Adrenal gland (tissue), 5 donors: ENCODE data around the gene NXPH1.

Experiments used
- POLR2A ChIP-seq, 2 donors: fragments of 450-650 bp; IDR thresholded peaks; one replicate each; pipeline ENCODE4 v1.6.1; 2017; ENCODE audit warnings: antibody characterized with exemption in 2 of 2, mild to moderate bottlenecking in 2 of 2, moderate library complexity in 1 of 2
- TF ChIP-seq, protein P1 (sequence below), 6 experiments: fragments of 450-650 bp in 4 of 6; fragments of 200-600 bp in 2 of 6; sonication (generic) in 1 of 6; IDR thresholded peaks; 1 replicate in 5 of 6; 2 replicates in 1 of 6; pipeline versions ENCODE4 v1.5.1 to v1.8.0; 2016 to 2021; ENCODE audit warnings: antibody characterized with exemption in 6 of 6, mild to moderate bottlenecking in 2 of 6, moderate library complexity in 1 of 6
- donor health status: DM: no; HTN: no; CAD: no.

GRCh38 chr7:8413600-8413999 is 19.8 kb upstream of the NXPH1 start:
- TF ChIP-seq, protein P1, sequence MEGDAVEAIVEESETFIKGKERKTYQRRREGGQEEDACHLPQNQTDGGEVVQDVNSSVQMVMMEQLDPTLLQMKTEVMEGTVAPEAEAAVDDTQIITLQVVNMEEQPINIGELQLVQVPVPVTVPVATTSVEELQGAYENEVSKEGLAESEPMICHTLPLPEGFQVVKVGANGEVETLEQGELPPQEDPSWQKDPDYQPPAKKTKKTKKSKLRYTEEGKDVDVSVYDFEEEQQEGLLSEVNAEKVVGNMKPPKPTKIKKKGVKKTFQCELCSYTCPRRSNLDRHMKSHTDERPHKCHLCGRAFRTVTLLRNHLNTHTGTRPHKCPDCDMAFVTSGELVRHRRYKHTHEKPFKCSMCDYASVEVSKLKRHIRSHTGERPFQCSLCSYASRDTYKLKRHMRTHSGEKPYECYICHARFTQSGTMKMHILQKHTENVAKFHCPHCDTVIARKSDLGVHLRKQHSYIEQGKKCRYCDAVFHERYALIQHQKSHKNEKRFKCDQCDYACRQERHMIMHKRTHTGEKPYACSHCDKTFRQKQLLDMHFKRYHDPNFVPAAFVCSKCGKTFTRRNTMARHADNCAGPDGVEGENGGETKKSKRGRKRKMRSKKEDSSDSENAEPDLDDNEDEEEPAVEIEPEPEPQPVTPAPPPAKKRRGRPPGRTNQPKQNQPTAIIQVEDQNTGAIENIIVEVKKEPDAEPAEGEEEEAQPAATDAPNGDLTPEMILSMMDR (IDR thresholded peaks at IDR 0.05) = no peak
- TF ChIP-seq POLR2A (IDR thresholded peaks at IDR 0.05) = no peak
